GM12875 (cell line): ENCODE measurements around the gene ZNF789.

Experiments
- H3K4me3 ChIP-seq: one replicate; pipeline ENCODE4 v1.5.1; 2011; ENCODE audit warnings: low read depth, low read length, control low read depth
- TF ChIP-seq, protein P1 (sequence below): IDR thresholded peaks from 2 replicates; pipeline ENCODE4 v1.5.1; 2011; ENCODE audit warnings: low read depth, mild to moderate bottlenecking, control low read depth, inconsistent platforms, low read length, moderate library complexity, borderline replicate concordance; ENCODE audit not compliant: insufficient read depth

The ZNF789 gene

DNA sequence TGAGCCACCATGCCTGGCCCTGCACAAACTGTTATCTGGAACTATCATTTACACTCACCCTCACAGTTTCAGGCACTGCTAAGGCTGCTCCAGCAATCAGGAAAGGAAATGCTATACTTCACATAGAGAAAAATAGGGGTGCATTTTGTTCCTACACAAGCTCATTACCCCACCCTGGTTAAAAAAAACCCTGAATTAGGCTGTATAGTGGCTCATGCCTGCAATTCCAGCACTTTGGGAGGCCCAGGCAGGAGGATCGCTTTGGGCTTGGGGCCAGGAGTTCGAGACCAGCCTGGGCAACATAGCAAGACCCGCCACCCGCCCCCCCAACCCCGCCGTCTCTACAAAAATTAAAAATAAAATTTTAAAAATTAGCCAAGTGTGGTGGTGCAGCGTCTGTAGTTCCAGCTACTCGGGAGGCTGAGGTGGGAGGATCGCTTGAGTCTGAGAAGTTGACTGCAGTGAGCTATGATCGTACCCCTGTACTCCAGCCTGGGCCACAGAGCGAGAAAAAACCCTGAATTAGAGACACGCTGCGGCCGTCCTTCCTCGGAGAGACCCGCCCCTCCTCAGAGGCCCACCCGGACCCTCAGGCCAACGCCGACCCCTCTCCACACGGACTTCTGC, 34.6 kb upstream of the ZNF789 start:
- TF ChIP-seq, protein P1, sequence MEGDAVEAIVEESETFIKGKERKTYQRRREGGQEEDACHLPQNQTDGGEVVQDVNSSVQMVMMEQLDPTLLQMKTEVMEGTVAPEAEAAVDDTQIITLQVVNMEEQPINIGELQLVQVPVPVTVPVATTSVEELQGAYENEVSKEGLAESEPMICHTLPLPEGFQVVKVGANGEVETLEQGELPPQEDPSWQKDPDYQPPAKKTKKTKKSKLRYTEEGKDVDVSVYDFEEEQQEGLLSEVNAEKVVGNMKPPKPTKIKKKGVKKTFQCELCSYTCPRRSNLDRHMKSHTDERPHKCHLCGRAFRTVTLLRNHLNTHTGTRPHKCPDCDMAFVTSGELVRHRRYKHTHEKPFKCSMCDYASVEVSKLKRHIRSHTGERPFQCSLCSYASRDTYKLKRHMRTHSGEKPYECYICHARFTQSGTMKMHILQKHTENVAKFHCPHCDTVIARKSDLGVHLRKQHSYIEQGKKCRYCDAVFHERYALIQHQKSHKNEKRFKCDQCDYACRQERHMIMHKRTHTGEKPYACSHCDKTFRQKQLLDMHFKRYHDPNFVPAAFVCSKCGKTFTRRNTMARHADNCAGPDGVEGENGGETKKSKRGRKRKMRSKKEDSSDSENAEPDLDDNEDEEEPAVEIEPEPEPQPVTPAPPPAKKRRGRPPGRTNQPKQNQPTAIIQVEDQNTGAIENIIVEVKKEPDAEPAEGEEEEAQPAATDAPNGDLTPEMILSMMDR: no peak
- peak overlapping the region; percentile 100 for H3K4me3 ChIP-seq

DNA sequence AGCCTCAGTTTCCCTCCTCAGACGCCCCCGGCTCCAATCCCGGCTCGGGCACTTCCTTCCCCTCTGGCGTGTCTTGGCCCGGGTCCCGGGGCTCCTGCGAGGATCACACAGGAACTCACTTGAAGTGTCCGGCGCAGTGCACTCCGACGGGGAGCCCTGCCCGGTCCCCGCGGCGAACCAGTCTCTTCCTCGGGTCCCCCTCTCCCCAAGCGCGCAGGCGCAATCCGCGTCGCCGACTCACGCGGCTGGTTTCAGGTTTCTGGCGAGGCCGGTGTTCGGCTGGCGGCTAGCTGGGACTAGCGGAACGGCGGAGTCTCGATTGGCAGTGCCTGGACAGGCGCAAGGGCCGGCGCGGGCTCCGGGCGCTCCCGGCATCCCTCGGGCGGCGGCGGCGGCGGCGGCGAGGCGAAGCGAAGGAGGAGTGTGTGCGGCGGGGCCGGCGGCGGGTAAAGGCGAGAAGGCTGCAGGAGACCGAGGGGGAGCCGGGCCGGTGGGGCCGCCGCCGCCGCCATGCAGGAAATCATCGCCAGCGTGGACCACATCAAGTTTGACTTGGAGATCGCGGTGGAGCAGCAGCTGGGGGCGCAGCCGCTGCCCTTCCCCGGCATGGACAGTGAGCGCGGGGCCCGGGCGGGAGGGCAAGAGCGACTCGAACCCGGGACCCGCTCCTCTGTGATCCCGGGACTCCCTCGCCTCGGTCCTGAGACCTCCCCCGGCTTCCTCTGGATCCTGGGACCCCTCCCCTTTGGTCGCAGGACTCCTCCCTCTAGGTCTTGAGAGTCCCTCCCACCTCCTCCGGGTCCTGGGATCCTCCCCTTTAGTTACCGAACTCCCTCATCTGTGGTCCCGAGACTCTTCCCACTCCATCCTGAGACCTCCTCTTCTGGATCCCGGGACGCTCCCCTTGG, 33.9 kb upstream of the ZNF789 start, which contains the start of the genes CPSF4 and PTCD1:
Gene CPSF4, plus strand, starts transcription at position 371 of the 908 bp plus-strand sequence. Its CDS starts 140 bp downstream, at position 511.
Gene PTCD1, minus strand, starts transcription at position 226 of the 908 bp plus-strand sequence. CDS start 3,556 bp downstream, outside the sequence.
- TF ChIP-seq, protein P1: no peak
- H3K4me3 ChIP-seq: peak within 1 kb of the TSS; percentile 100

DNA sequence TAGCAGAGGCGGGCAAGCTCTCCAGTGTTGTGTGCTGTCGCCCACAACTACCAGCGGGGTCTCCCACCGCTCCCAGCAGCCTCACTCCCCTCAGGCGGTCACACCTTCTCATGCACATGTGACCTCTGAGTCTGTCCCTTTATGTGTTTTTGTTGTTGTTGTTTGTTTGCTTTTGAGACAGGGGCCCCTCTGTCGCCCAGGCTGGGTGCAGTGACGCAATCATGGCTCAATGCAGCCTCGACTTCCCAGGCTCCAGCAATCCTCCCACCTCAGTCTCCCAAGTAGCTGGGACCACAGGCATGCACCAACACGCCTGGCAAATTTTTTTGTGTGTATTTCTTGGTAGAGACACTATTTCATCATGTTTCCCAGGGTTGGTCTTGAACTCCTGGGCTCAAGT, 32.5 kb upstream of the ZNF789 start:
- TF ChIP-seq, protein P1: no peak
- no peak overlapping the region for H3K4me3 ChIP-seq

DNA sequence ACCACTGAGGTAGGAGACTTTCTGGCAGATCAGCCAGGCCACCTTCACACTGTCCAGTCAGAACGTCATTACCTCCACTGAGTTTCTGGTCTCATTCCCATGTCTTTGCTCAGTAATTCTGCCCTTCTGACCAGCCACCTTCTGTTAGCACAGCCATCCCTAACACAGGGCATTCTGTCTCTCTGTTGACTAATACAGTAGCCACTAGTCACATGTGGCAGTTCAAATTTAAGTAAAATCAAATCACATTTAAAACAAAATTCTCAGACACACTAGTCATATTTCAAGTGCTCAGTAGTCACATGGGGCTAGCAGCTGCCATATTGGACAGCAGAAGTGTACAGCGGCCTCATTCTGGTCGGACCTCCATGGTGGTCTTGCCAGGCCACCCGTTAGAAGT, 26.6 kb upstream of the ZNF789 start:
- H3K4me3 ChIP-seq: no peak overlapping the region
- TF ChIP-seq, protein P1: no peak

DNA sequence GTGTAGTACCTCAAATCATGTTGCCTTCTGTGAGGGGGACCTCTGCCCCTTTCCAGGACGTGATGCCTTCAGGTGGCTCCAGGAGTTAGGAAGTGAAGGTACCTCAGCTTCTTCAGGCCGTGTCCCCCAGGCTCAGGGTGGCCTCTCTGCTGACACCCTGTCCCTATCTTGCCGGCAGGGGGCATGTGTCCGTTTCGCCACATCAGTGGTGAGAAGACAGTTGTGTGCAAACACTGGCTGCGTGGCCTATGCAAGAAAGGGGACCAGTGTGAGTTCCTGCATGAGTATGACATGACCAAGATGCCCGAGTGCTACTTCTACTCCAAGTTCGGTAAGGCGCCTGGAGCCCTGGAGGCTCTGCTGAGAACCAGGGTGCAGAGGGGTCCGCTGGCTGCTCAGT, 24.7 kb upstream of the ZNF789 start:
- no peak overlapping the region for H3K4me3 ChIP-seq
- TF ChIP-seq, protein P1: peak; percentile 45; the same call in 1 of the 2 replicates

DNA sequence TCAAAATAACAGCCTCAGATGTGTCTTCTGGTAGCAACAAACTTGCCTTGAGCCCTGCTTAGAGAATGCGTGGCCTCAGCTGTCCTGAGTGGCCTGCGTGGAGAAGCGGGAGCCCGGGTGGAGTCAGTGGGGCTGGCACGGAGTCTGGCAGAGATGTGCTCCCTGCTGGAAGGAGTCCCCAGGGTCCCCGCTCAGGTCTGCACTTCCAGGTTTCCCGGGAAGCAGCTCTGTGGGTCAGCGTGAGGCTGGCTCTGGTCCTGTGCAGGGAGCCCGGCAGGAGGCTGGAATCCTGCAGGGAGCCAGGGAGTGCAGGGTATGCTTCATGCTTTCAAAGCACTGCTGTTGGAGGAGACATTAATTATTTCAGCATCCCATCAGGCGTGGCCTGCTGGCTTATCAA, 23.8 kb upstream of the ZNF789 start:
- no peak overlapping the region for H3K4me3 ChIP-seq
- TF ChIP-seq, protein P1: no peak
